Left cardiac atrium (tissue), 4 donors: ENCODE results near the gene CALHM6. TPM values are rescaled to one million over a fixed set of nuclear protein-coding genes. Genes with fewer than 3 reads are reported as not detected.
"Not testable (repeated sequence)": the region's sequence is repeated elsewhere in the genome, so short reads cannot be mapped to it uniquely, and the experiment has no call there.

Experiments
- ATAC-seq, 2 donors: fragments of 200-7000 bp; cut with Tn5 transposase; one replicate each; pipeline ENCODE4 v1.9.1; 2020; ENCODE audit warnings: mild to moderate bottlenecking in 2 of 2, moderate library complexity in 2 of 2
- DNase-seq: peaks from one replicate; pipeline ENCODE4 v3.0.0-alpha.2; 2020
- intact Hi-C, 2 donors: fragments of 100-400 bp; cut with DNase I; formaldehyde crosslinking; loops; one replicate each; pipeline versions ENCODE4 v1.14.1 to v1.15.1; 2022 to 2023
- total RNA-seq, 2 donors: library from RNA; stranded (reverse); fragmentation: NEBNext Ultra II Directional; extraction: Animal tissue kit (Norgen Biotek cat#: 25700); gene quantifications; one replicate each; pipeline ENCODE4 v1.2.1, GENCODE V29; 2021
- donor health status: DM: no; HTN: yes; CAD: no.
- donor health status: DM: no; HTN: yes; CAD: no; lungs with severe emphysema.
- donor health status: DM: yes; HTN: yes; CAD: no.
- donor health status: Dilated cardiomyopathy.

The CALHM6 gene
- total RNA-seq, 2 donors from 2014 or later: 2.3 to 3.9 TPM

DNA sequence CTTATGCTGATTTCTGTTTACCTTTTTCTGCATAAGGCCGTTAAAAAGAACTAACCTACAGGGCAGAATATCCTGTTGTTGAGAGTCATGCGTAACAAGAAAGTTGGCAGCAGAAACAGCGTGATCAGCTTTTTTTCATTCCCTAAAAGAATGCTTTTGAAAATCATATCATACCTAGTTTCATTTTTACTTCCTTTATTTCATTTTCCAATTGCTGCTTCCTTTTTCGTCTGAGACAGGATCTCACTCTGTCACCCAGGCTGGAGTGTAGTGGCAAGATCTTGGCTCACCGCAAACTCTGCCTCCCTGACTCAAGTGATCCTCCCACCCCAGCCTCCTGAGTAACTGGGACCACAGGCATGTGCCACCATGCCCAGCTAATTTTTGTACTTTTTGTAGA is 4.1 kb downstream of the CALHM6 start:
- intact Hi-C loops: no loop called here
- ATAC-seq (peak; percentile 8 to 23), DNase-seq (no peak)

DNA sequence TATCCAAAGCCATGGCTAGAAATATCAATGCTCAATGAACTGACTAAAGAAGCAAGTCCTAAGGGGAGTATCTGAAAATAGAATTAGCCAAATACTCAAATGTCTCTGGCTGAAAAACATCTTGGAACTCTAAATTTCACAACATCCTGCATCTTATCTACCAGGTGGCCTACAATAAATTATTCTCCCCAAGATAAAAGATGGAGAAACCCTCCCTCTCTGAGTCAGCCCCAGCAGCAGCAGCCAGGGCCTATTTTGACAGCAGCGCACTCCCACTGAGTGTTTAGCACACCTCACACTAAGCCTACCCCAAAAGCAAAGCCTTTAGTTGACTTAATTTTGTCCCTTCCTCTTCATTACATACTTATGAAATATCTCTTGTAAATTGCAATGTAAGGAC is 5.9 kb downstream of the CALHM6 start:
- DNase-seq (no peak), ATAC-seq (peak in 1 of 2 donors; percentile 43)
- intact Hi-C loops: no loop called here

DNA sequence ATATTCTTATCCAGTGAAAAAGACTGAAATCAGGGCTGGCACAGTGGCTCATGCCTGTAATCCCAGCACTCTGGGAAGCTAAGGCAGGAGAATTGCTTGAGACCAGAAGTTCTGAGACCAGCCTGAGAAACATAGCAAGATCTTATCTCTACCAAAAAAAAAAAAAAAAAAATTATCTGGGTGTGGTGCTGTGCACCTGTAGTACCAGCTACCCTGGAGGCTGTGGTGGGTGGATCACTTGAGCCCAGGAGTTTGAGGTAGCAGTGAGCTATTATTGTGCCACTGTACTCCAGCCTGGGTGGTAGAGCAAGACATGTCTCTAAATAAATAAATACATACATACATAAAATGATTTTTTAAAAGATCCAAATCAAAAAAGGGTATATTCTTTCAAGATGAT is 6.3 kb downstream of the CALHM6 start:
- ATAC-seq (no peak), DNase-seq (no peak)
- intact Hi-C loops: no loop called here

DNA sequence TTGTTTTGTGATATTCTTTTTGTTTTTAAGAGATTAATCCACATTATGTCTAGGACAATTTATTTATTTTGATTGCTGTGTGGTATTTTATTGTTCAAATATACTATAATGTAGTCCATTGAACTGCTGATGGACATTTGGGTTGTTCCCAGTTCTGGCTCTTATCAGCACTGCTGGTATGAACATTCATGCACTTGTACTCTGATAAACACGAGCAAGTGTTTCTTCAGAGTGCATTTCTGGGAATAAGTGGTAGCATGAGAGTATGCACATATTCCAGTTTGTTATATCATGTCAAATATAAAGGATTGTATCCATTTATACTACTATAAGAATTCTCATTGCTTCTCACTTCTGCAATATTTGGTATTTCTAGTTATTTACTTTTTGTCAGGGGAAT is 7.1 kb downstream of the CALHM6 start:
- ATAC-seq: peak in 1 of 2 donors; percentile 65
- intact Hi-C loops: no loop called here

DNA sequence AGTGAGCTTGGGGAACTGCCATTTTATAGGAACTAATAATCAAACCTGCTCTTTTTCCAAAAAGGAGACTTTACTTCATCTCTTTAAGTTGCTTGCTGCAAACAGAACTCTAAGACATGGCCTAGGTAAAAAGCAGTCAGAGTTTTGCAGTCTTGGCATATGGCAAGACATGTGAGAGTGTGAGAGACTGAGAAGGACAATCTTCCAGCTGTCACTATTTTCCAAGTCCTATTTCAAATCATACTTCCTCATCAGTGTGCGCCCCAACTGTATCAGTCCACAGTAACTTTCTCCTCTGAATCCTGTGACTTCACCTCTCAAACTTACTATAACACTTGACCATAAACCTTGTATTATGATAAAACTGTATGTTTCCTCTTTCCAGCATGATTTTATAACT is 10.4 kb downstream of the CALHM6 start:
- ATAC-seq: no peak
- intact Hi-C loops: no loop called here
- DNase-seq: no peak

More for the DNA sequence above, 7.1 kb downstream of the CALHM6 start:
- no peak for DNase-seq

DNA sequence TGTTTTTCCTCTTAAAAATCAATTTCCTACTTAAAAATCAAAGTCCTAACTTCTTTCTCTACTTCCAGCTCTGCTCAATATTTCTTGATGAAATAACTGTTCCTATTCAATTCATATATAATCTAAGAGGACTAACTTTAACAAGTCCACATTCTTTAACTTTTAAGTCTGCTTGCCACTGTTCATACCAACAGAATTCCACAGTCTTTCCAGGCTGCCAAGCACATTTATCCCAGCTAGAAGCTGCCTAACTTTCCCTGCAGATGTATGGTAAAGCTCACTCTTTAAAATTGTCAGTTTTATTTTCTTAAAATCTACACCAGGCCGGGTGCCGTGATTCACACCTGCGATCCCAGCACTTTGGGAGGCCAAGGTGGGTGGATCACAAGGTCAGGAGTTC is 11.5 kb downstream of the CALHM6 start:
- ATAC-seq (no peak), DNase-seq (no peak)

DNA sequence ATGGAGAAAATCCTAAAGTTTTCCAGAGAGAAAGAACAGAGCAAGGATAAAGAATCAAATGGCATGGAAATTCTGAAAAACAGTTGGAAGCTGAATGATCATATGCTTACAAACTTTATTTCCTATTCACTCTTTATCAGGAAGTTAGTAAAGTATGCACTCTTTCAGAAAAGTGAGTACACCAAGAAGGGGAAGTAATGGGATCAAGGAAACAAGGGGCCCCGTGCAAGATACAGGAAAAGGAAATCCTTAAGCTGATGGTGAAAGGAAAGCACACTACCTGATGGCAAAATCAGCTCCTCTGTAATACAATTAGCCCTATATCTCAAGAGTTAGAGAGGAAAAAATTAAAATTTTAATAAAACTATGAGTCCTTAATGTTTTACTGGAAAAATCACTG is 14.0 kb downstream of the CALHM6 start:
- DNase-seq (no peak), ATAC-seq (peak in 1 of 2 donors; percentile 34)
- intact Hi-C loops: no loop called here

More for the DNA sequence above, 11.5 kb downstream of the CALHM6 start:
- intact Hi-C loops: no loop called here

DNA sequence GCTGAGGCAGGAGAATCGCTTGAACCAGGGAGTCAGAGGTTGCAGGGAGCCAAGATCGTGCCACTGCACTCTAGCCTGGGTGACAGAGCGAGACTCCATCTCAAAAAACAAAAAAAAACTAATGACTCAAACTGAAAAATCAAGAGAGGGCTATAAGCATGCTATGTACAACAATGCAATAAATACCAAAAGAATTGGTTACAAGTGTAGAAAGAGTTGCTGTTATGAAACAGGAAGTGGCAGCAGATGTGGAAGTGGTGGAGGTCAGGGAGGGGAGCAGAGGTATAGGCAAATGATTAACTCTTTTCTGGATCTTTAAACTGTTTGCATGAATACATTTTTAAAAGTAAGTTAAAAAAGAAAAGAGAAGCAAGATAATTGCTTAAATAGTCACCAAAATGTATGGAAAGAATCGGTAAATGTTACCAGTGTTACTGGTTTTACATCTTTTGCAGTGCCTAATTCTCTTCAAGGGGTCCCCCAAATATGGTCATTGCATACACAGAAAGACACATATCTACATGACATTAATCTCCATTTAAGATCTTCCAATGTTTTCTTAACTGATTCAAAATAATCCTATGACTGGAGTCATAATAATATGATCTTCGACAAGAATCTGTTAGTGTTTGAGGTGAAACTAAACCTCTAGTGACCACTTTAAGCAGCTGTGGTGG is 15.0 kb downstream of the CALHM6 start:
- DNase-seq (no peak), ATAC-seq (peak in 1 of 2 donors; percentile 70)
- intact Hi-C loops: no loop called here

DNA sequence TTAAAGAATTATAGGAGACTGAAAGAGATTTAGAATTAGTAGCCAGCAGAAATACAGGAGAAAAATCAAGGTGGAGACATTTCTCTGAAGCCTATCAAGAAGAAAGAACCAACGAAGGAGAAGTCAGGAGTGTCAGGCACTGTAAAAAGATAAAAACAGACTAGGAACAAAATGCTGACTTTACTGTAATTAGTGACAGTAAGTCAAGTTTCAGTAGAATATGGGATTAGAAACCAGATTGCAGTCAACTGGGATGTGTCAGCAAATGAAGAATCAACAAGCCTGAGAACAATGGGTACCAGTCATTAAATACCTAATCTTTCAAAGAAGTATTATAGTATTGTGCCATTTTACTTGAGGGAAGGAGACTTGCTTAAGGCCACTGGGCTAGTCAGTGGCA is 21.6 kb downstream of the CALHM6 start:
- ATAC-seq (no peak), DNase-seq (no peak)
- intact Hi-C loops: no loop called here

DNA sequence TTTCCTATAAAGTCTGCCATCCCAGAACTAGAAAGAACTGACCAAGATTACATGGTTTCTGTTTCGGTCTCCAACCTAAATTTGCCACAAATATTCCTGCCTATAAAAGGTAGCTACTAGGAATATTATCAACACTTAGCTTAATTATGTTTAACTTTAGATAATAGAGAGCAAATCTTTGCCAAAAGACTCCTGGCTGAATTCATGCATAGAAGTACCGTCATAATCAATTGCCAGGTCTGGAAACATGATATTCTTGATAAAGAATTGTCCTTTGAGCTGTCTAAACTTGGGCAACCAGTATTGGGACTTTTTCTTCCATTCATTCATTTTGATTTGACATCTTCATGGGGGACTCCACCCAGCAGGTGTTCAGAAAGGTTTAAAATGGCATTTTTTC is 22.4 kb downstream of the CALHM6 start:
- DNase-seq (no peak), ATAC-seq (no peak)
- intact Hi-C loops: no loop called here

DNA sequence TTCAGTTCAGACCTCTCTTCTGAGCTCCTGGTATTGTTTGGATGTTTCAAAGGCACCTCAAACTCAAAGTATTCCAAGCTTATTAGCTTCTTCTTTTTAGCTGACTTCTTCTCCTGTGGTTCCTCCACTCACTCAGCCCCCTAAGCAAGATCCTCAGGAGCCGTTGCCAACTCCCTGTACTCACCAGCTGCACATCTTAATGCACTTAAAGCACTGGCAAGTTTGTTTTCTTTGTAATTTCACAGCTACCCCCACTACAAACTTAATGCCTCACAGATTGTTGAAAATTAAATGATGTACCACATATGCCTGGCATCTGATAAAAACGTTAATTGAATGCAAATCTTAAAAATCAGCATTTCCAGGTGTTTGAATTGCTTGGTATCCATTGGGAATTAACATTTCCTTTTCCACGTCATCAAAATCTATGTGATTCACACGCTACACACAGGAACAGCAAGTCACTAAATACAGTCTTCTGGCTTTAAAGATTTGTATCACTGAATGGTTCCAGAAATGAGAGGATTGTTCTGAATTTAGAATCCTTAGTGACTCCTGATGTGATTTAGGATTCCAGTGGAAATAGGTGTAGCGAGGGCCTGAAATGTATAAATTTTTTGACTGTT is 24.5 kb downstream of the CALHM6 start:
- intact Hi-C loops: no loop called here
- ATAC-seq: no peak
- DNase-seq: no peak

DNA sequence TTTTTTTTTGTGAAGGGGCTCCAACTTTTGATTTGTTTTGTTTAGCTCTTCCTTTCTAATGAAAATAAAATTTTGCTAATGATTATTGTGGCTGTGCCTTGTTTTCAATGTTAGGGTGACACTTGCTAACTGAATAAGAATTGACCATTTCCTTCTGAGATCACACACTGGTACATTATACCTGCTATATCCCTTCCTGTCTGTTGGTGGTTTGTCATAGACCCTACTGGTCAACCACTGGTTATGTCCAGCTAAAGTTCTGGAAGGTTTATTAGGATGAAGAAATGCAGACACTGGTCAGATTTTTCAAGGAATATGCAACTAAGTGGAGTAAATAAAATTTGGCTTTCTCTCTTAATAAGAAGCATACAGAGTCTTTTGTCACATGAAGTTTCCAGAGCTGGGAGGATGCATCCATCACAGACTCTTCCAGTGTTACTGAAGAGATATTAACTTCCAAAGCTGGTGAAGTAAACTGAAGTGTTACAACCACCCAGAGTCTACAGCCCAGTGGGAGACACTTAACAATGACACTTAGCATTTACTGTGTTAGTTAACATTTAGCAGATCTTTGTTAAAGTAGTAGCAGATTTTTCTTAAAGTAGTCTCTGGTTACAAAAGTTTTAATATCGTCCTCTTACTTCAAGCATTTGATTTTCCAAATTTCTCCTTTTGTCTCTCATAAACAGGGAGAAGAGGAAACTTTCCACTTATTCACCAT is 30.6 kb downstream of the CALHM6 start:
- intact Hi-C loops: no loop called here
- no peak for ATAC-seq

DNA sequence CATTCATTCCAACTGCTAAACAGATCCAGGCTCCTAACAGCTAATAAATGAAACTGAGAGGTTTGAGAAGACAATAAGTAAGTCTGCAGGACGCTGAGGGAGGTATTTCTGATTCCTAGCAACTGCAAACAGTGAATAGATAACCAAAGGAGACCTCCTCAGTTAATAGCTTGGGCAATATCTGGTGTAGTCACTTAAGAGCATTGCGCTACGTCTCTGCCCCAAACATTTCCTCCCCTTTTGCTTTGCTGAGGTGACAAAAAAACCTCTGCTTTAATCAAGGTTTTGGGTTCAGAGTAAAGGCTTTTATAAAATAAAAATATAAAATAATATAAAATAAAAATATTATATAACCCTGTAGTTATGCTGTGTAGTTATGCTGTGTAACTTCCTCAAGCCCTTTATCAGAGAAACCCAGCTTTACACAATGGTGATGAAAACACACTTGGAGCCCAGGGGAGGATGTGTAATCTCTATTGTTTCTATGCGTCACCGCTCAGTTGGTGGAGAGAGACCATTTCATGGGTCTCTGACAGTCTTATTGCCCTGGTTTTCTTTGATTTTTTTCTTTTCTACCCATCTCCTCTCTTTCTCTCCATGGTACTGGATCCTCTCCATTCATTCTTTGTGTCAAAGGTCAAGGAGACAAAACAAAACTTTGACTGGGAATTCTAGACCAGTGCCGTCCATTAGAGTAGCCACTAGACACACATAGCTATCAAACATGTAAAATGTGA is 31.3 kb downstream of the CALHM6 start:
- intact Hi-C loops: no loop called here

More for the DNA sequence above, 30.6 kb downstream of the CALHM6 start:
- no peak for DNase-seq

DNA sequence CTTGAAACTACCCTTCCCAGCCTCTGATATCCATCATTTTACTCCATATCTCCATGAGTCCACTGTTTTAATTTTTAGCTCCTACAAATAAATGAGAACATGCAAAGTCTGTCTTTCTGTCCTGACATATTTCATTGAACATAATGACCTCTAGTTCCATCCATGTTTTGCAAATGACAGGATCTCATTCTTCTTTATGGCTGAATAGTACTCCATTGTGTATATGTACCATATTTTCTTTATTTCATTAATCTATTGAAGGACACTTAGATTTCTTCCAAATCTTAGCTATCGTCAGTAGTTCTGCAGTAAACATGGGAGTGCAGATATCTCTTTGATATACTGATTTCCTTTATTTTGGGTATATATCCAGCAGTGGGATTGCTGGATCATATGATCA is 34.0 kb downstream of the CALHM6 start:
- DNase-seq, intact Hi-C loops, ATAC-seq: not testable (repeated sequence)

More for the DNA sequence above, 31.3 kb downstream of the CALHM6 start:
- no peak for DNase-seq
- ATAC-seq: no peak

DNA sequence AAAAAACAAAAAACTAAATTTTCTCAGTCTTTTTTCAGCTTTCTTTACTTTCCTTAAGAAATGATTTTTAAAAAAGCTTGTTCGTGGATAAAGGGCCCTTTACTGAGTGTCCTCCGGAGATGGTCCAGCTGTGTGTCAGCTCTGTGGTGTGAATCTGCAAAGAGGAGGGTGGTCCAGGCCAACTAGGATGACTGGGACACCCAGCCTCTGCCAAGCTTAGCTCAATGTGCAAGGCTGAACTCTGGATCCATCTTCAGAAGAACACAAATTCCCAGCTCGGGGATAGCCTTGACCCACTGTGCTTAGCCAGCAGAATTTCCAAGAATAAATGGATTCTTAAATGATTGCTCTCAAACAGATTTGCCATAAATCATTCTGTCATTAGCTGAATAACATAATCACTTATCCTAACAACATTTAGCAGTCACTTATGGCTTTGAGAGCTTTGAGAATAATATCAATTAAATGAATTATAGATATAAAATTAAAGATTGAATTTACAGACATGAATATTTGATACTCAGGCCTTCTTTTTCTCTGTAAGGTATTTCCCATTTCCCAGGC is 36.0 kb downstream of the CALHM6 start:
- intact Hi-C loops: no loop called here
- DNase-seq (peak; percentile 27), ATAC-seq (peak; percentile 32 to 63)

DNA sequence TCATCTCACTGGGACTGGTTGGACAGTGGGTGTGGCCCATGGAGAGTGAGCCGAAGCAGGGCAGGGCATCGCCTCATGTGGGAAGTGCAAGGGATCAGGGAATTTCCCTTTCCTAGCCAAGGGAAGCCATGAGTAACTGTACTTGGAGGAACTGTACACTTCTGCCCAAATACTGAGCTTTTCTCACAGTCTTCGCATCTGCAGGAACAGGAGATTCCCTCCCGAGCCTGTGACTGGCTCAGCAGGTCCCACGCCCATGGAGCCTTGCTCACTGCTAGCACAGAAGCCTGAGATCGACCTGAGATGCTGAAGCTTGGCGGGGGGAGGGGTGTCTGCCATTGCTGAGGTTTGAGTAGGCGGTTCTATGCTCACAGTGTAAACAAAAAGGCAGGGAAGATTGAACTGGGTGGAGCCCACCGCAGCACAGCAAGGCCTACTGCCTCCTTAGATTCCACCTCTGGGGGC is 39.8 kb downstream of the CALHM6 start:
- no peak for DNase-seq
- intact Hi-C loops: no loop called here
- ATAC-seq: no peak

DNA sequence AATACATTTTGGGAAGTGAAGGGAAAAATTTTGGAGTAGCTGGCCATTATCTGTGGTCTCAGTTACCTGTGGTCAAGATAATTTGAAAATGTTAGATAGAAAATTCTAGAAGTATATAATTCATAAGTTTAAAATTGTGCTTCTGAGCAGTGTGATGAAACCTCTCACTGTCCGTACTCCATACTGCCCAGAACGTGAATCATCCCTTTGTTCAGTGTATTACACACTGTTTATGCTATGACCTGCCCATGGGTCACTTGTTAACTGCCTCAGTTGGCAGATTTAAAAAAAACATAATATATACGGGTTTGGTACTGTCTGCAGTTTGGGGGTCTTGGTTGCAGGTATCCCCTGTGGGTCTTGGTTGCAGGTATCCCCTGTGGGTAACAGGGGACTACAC is 46.1 kb downstream of the CALHM6 start:
- DNase-seq (no peak), ATAC-seq (no peak)
- intact Hi-C loops: no loop called here

DNA sequence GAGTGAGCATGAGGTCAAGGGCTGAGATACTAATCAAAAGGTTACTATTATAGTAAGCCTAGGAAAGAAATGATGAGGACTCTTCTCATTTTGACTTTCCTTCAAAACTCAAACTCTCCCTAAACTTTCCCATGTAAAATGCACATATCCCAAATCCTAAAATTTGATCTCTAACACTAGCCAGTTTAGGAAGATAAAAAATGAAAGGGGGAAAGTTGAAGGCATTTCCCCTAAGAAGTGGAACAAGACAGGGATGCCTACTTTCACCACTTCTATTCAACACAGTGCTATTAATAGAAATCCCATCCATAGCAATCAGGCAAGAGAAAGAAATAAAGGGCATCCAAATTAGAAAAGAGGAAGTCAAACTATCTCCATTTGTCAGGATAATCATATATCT is 47.4 kb downstream of the CALHM6 start:
- no peak for ATAC-seq

DNA sequence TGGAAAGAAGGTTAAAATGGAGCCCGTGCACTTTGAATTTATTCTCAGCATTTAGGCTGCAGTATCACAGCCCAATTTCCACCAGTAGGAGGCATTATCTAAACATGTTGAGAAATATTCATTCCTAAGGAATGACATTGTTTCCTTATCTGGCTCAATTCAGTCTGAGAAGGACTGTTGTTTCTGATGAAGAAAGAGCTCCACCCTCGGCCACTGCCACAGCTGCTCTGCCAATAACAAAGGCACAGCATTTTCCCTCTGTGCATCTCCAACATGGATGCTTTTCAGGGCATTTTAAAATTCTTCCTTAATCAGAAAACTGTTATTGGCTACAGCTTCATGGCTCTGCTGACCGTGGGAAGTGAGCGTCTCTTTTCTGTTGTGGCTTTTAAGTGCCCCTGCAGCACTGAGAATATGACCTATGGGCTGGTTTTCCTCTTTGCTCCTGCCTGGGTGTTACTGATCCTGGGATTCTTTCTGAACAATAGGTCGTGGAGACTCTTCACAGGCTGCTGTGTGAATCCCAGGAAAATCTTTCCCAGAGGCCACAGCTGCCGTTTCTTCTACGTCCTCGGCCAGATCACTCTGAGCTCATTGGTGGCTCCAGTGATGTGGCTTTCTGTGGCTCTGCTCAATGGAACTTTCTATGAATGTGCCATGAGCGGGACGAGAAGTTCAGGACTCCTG is 50.4 kb downstream of the CALHM6 start, which contains the start of gene CALHM5:
Gene CALHM5, plus strand, starts transcription at position 216 of the 687 bp plus-strand sequence. Its CDS starts 58 bp downstream, at position 274.
- ATAC-seq (peak; percentile 84 to 93), DNase-seq (peak; percentile 64)
- intact Hi-C loops: no loop called here

More for the DNA sequence above, 47.4 kb downstream of the CALHM6 start:
- no peak for DNase-seq
- intact Hi-C loops: no loop called here
